ENCODE measurements around the gene IFT20.
"Not testable (repeated sequence)": the region's sequence is repeated elsewhere in the genome, so short reads cannot be mapped to it uniquely, and the experiment has no call there.

The IFT20 gene

GRCh38 chr17:28363776-28364650, 28.7 kb upstream of the IFT20 start:
- DNase-seq (ENCODE audit: low spot score), result no peak

DNA sequence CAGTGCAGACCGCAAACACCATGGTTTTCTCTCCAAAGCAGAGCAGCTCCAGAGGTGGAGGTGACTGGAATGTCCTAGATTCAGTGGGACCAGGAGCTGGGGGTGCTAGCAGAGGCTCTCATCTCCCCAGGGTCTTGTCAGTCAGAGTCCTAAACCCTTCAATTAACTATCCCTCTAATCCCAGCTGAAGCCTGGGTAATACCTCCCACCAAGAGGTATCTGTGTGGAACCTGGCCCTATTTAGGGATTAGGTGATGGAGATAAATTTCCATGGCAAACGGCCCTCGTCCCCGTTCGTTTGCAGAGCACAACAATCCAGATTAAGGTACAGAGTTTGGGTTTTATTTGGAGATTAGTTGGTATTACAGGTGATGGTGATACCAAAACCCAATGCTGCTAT, 27.9 kb upstream of the IFT20 start:
- DNase-seq (ENCODE audit: low spot score), result no peak

GRCh38 chr17:28357901-28358197, 22.6 kb upstream of the IFT20 start:
- no peak for DNase-seq (ENCODE audit: low spot score)

GRCh38 chr17:28357061-28357900, 22.0 kb upstream of the IFT20 start, which contains the start of gene POLDIP2:
POLDIP2 (minus strand) TSS chr17:28357527; CDS start chr17:28357448, 79 bp downstream.
- DNase-seq (ENCODE audit: low spot score), result peak; percentile 97

DNA sequence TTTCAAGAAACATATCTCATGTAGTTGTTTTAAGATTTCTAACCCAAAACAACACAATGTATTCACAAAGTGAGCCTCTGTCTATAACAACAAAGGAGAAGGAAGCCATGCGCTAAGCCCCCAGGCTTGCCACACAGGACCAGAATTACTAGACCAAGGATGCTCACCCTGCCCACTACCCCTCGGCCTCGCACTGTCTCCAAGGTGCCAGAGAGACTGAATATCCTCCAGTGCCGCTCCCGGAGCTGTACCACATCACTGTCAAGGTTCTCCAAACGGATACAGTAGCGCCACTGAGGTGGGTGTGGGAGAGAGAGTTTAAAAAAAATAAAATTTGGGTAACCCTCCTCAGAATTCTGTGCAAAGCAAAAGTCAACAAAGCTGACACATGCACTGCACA, 15.0 kb upstream of the IFT20 start:
- DNase-seq (ENCODE audit: low spot score), result no peak

- DNase-seq (ENCODE audit: low spot score), result no peak
Observed at GRCh38 chr17:28348979-28349378, 13.7 kb upstream of the IFT20 start.

- DNase-seq (ENCODE audit: low spot score), result no peak
Observed at GRCh38 chr17:28347261-28347891, 12.1 kb upstream of the IFT20 start.

DNA sequence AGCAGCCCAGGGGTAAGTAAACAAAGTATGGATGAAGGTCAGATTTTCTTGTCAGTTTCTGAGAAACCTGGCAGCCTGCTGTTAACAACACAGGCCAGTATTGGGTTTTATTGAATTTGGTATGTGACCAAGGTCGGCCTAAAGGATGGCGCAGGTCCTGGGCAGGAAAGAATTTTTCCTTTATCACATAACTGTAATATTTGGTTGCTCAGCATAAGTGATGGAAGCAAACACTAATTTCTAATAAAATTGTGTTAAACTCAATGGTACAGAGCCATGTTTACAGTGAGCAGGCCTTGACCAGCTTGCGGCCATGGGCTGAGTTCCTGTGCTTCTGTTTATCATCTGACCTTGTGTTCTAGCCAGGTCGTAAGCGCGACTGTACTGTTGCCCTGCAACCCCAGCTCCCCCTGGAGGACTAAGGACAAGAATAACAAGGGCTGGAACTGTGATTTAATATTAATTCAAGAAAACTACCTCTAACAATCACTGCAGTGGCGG, 11.5 kb upstream of the IFT20 start:
- no peak for DNase-seq (ENCODE audit: low spot score)

DNA sequence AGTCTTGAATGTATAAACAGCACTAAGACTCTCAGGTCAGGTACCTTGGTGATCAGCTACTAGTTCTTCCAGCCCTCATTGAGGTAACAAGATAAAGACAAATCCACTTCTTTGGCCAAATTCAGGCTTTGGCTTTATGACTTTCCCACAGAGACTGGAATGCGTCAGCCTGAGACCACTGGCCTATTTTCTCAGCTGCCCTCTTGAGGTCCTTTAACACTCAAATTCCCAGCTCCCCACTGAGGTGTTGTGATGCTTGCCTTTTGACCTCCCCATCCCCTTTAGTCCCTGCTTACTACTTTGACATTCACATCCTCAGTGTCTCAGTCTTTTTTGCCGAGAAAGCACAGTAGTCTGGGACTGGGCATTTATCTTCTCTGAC, 10.9 kb upstream of the IFT20 start:
- DNase-seq (ENCODE audit: low spot score), result no peak

DNA sequence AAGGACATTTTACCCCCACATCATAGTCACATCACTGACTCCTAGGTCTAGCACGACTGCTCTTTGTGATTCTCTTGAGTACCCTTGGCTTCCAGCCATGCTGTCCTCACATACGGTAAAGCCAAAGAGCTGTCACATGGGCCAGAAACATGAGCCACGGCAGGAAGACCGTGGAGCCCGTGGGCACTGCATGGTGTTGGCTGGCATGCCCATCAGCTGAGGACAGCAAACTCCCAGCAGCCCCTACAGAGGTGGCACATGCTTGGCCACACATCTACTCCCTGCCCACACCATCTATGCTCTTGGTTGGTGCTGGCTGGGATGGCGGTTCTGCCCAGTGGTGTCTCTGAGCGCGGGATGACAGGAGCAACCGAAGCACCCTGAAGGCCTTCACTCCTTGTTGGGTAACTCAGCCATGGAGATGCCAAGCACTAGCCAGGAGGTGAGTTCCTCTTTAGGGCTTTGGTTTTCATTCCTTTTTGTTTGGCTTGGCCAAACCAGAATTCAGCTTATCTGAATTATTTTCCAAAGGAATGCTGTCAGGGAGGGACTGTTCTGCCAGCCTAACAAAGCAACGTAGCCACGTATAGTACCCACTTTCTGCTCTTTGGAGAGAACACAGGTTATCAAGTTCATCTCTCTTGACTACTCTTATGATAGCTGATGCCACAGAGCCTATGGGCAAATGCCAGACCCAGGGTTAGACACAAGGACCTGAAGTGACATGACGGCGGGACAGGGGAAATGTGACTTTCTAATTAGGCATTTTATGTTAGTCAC, 10.3 kb upstream of the IFT20 start:
- DNase-seq (ENCODE audit: low spot score), result no peak

DNA sequence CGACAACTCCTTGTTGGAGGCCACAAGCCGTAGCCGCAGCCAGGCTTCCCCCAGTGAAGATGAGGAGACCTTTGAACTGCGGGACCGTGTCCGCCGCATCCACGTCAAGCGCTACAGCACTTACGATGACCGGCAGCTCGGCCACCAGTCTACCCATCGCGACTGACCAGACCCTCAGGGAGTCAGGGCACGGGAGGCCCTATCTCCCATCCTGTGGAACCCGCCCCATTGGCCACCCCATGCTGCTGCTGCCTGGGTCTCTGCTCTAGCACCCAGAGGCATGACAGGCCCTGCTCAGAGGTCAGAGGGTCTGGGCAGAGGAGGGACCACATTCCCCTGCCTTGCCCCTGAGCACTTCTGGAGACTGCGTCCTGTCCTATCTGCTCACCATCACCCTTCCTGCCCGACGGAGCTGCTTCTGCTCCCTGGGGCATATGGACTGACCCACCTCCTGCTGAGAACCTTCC, 9.2 kb upstream of the IFT20 start:
- DNase-seq (ENCODE audit: low spot score), result no peak

- no peak for DNase-seq (ENCODE audit: low spot score)
Observed at GRCh38 chr17:28344011-28344410, 8.7 kb upstream of the IFT20 start.

GRCh38 chr17:28343491-28343932, 8.2 kb upstream of the IFT20 start:
- no peak for DNase-seq (ENCODE audit: low spot score)

DNA sequence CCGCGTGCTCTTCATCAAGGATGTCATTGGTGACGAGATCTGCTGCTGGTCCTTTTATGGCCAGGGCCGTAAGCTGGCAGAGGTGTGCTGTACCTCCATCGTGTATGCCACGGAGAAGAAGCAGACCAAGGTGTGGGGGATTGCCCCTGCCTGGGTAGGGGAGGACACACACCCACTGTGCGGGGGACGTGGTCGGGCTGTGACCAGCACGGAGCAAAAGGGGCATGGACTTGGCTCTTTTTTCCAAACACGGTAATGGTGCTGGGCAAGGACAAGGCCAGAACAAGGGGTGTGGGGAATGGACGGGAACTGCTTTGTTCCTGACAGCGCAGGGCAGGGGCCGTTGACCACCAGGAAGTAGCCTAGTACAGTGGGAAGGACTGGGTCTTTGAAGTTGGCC, 7.0 kb upstream of the IFT20 start:
- no peak for DNase-seq (ENCODE audit: low spot score)

- DNase-seq (ENCODE audit: low spot score), result no peak
Observed at GRCh38 chr17:28341516-28341915, 6.2 kb upstream of the IFT20 start.

DNA sequence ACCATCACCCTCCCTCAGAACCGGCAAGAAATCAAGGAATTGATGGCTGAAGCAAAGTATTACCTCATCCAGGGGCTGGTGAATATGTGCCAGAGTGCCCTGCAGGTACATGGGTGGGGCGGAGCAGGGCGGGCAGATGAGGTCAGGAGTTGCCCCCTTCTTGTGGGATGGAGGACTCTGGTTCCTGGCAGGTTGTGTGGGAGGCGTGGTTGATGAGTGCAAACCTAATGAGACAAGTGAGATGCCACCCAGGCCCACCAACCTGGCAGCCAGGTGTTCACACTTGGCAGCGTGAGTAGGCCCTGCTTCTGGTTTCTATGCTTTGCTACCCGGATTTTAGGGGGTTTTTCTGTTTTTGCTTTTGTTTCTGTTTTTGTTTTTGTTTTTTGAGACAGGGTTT, 5.1 kb upstream of the IFT20 start:
- DNase-seq (ENCODE audit: low spot score), result no peak

GRCh38 chr17:28339431-28339830, 4.2 kb upstream of the IFT20 start:
- no peak for DNase-seq (ENCODE audit: low spot score)

DNA sequence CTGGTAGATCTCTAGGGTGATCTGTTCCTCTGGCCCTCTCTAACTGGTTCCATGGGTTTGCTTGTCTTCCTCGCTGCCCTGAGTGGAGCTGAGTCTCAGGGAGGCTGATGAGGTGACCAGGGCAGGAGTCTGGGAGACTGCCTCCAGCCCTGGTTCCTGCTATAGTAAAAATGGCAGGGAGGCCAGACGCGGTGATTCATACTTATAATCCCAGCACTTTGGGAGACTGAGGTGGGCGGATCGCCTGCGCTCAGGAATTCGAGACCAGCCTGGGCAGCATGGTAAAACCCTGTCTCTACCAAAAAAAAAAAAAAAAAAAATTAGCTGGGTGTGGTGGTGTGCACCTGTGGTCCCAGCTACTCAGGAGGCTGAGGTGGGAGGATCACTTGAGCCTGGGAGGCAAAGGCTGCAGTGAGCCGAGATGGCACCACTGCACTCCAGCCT, 3.5 kb upstream of the IFT20 start:
- DNase-seq (ENCODE audit: low spot score), result not testable (repeated sequence)

- DNase-seq (ENCODE audit: low spot score), result no peak
Observed at GRCh38 chr17:28338056-28338768, 2.9 kb upstream of the IFT20 start.

DNA sequence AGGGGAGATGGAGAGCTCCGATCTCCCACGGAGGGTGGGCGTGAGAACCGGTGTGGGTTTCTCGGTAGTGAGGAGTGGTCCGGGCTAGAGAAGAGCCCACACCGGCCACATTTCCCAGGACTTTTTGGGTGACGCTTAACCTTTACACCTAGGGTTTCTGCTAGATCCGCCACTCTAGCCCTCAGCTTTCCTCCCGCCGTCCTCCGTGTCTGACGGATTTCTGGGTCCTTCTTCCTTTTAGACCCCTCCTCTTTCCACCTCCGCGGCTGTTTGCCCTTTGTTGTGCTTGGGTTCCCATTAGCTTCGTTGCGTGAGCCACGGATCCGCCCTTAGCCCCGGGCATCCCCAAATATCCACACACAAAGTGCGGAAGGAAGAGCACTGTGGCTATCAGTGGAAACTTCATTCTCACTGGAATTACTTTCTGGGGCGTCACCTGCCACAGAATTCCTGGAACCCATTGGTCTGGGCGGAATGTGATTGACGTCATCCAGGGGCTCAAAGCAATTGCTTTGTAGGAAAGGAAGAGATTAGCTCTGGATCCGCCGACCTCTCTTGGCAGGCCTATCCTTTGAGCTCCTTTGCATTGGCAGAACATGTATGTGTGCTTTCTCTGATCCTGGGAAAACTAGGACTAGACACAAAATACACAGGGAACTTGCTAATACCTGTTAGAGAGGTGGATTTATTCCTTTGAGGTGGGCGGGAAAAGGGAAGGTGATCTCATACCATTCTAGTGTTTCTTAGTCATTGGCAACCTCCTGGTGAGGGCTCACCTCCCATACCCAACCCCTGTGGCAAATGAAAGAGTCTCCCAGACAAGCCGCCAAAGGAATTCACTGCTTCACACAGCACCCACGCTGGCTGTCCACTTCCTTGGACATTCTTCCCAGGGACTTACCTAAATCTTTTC, 943 bp upstream of the IFT20 start:
- DNase-seq (ENCODE audit: low spot score), result peak; percentile 31

All from hematopoietic multipotent progenitor cell treated with erythropoietin and hydrocortisone succinate and interleukin-3 and kit ligand, for 15 days (in vitro differentiated cells).